ENCODE measurements around the gene PTPRN2. TPM values are rescaled to one million over a fixed set of nuclear protein-coding genes. Genes with fewer than 3 reads are reported as not detected.

Gene PTPRN2
- total RNA-seq, 1 experiment from 2014 or later: not detected

GRCh38 chr7:158266426-158266816 lies 321.2 kb downstream of the PTPRN2 start:
- Histone ChIP-seq H3K27ac (no peak overlapping the region), H3K4me2 (no peak overlapping the region), H3K4me1 (replicated peaks; ENCODE audit: insufficient read depth) (no peaks in the 10 kb centered on the region), H4K20me1 (ENCODE audit: insufficient read depth) (no peaks in the 10 kb centered on the region), H3K4me3 (no peak overlapping the region), H3F3A (ENCODE audit: insufficient read depth, low read depth) (peaks cover 12% of the 10 kb centered on the region), H3K36me3 (ENCODE audit: low read depth) (no peaks in the 10 kb centered on the region), H3K9me3 (ENCODE audit: insufficient read depth, low read depth) (0 out of 2 replicates have a peak, but pooled peaks cover 8% of the 10 kb centered on the region), H3K9me2 (ENCODE audit: insufficient read depth) (no peaks in the 10 kb centered on the region), H3K27me3 (ENCODE audit: insufficient read depth, low read depth) (peaks cover 73% of the 10 kb centered on the region), H3K79me2 (ENCODE audit: low read depth) (no peaks in the 10 kb centered on the region), H2AFZ (no peak overlapping the region)
- ChIA-PET POLR2A (ENCODE audit: unreplicated experiment) (no interaction called here), CTCF (no interaction called here)
- no peak for DNase-seq
- BruUV-seq (replicated peaks): no TSS peak
- intact Hi-C loops (cut with micrococcal nuclease; ENCODE audit: unreplicated experiment): no loop called here
- no peak for TF ChIP-seq CTCF (conservative IDR thresholded peaks at IDR 0.05)
- TF ChIP-seq EZH2 (IDR thresholded peaks at IDR 0.05; ENCODE audit: low read depth): no peak

- H3K9me3 ChIP-seq (ENCODE audit: insufficient read depth, low read depth): 0 out of 2 replicates have a peak, but pooled peaks cover 8% of the 10 kb centered on the region
- H3F3A ChIP-seq (ENCODE audit: insufficient read depth, low read depth): peaks cover 12% of the 10 kb centered on the region
- H3K36me3 ChIP-seq (ENCODE audit: low read depth): no peaks in the 10 kb centered on the region
- H2AFZ ChIP-seq: no peak overlapping the region
- DNase-seq: no peak
- no peaks in the 10 kb centered on the region for H3K9me2 ChIP-seq (ENCODE audit: insufficient read depth)
- CTCF ChIA-PET: no interaction called here
- H3K4me1 ChIP-seq (replicated peaks; ENCODE audit: insufficient read depth): no peaks in the 10 kb centered on the region
- intact Hi-C loops (cut with micrococcal nuclease; ENCODE audit: unreplicated experiment): no loop called here
- H3K4me3 ChIP-seq: no peak overlapping the region
- POLR2A ChIA-PET (ENCODE audit: unreplicated experiment): no interaction called here
- no peaks in the 10 kb centered on the region for H4K20me1 ChIP-seq (ENCODE audit: insufficient read depth)
- no peak overlapping the region for H3K27ac ChIP-seq
- no peak for TF ChIP-seq CTCF (conservative IDR thresholded peaks at IDR 0.05)
- no peak for TF ChIP-seq EZH2 (IDR thresholded peaks at IDR 0.05; ENCODE audit: low read depth)
- no peaks in the 10 kb centered on the region for H3K79me2 ChIP-seq (ENCODE audit: low read depth)
- no peak overlapping the region for H3K4me2 ChIP-seq
- no TSS peak for BruUV-seq (replicated peaks)
- peaks cover 78% of the 10 kb centered on the region for H3K27me3 ChIP-seq (ENCODE audit: insufficient read depth, low read depth)
Observed at GRCh38 chr7:158265743-158266080, 321.9 kb downstream of the PTPRN2 start.

- H3K79me2 ChIP-seq (ENCODE audit: low read depth): no peaks in the 10 kb centered on the region
Observed at GRCh38 chr7:158264881-158265742, 322.5 kb downstream of the PTPRN2 start.

More at GRCh38 chr7:158264881-158265742, 322.5 kb downstream of the PTPRN2 start:
- POLR2A ChIA-PET (ENCODE audit: unreplicated experiment): no interaction called here
- peaks cover 81% of the 10 kb centered on the region for H3K27me3 ChIP-seq (ENCODE audit: insufficient read depth, low read depth)
- no peak overlapping the region for H2AFZ ChIP-seq
- intact Hi-C loops (cut with micrococcal nuclease; ENCODE audit: unreplicated experiment): no loop called here
- DNase-seq: no peak
- no peaks in the 10 kb centered on the region for H3K9me2 ChIP-seq (ENCODE audit: insufficient read depth)
- no peak overlapping the region for H3K4me3 ChIP-seq
- CTCF ChIA-PET: no interaction called here
- H3K4me1 ChIP-seq (replicated peaks; ENCODE audit: insufficient read depth): no peaks in the 10 kb centered on the region
- no TSS peak for BruUV-seq (replicated peaks)
- H3K4me2 ChIP-seq: no peak overlapping the region
- no peaks in the 10 kb centered on the region for H4K20me1 ChIP-seq (ENCODE audit: insufficient read depth)
- no peaks in the 10 kb centered on the region for H3K36me3 ChIP-seq (ENCODE audit: low read depth)
- no peak overlapping the region for H3K27ac ChIP-seq
- 0 out of 2 replicates have a peak, but pooled peaks cover 8% of the 10 kb centered on the region for H3K9me3 ChIP-seq (ENCODE audit: insufficient read depth, low read depth)
- peaks cover 12% of the 10 kb centered on the region for H3F3A ChIP-seq (ENCODE audit: insufficient read depth, low read depth)
- TF ChIP-seq CTCF (conservative IDR thresholded peaks at IDR 0.05) (no peak), EZH2 (IDR thresholded peaks at IDR 0.05; ENCODE audit: low read depth) (no peak)

Measured in PC-9 (cell line).